Lung (tissue), 12 donors: ENCODE measurements around the gene AK8. TPM values are rescaled to one million over a fixed set of nuclear protein-coding genes. Genes with fewer than 3 reads are reported as not detected.

ENCODE experiments used
- ATAC-seq: fragments of 200-7000 bp; cut with Tn5 transposase; one replicate; pipeline ENCODE4 v1.9.1; 2020; ENCODE audit warnings: moderate number of reproducible peaks; ENCODE audit not compliant: insufficient read depth, low FRiP score
- DNase-seq, 3 donors: peaks; one replicate each; pipeline ENCODE4 v3.0.0-alpha.2; 2013 to 2017
- H3K27ac ChIP-seq, 2 donors: one replicate each; pipeline ENCODE4 v1.5.1; 2013; ENCODE audit warnings: mild to moderate bottlenecking in 2 of 2, moderate library complexity in 2 of 2, control low read depth in 1 of 2, inconsistent platforms in 1 of 2, low read depth in 1 of 2, low read length in 1 of 2
- H3K27me3 ChIP-seq, 3 donors: one replicate each; pipeline ENCODE4 v1.5.1; 2013; ENCODE audit warnings: low read length in 2 of 3; ENCODE audit not compliant: control insufficient read depth in 3 of 3, insufficient read depth in 3 of 3
- H3K36me3 ChIP-seq, 4 donors: one replicate each; pipeline ENCODE4 v1.5.1; 2013; ENCODE audit warnings: low read length in 4 of 4, mild to moderate bottlenecking in 1 of 4, moderate library complexity in 1 of 4; ENCODE audit not compliant: control insufficient read depth in 4 of 4, insufficient read depth in 4 of 4
- H3K4me1 ChIP-seq, 5 donors: one replicate each; pipeline ENCODE4 v1.5.1; 2013; ENCODE audit warnings: low read length in 5 of 5, mild to moderate bottlenecking in 2 of 5, moderate library complexity in 1 of 5; ENCODE audit not compliant: control insufficient read depth in 5 of 5, insufficient read depth in 5 of 5
- H3K4me3 ChIP-seq: one replicate; pipeline ENCODE4 v1.5.1; 2013; ENCODE audit warnings: mild to moderate bottlenecking, control low read depth, moderate library complexity
- H3K9ac ChIP-seq, 2 donors: one replicate each; pipeline ENCODE4 v1.5.1; 2013; ENCODE audit warnings: low read length in 2 of 2, control low read depth in 1 of 2; ENCODE audit not compliant: insufficient read depth in 1 of 2
- H3K9me3 ChIP-seq, 4 donors: one replicate each; pipeline ENCODE4 v1.5.1; 2013; ENCODE audit warnings: low read length in 3 of 4, mild to moderate bottlenecking in 1 of 4, moderate library complexity in 1 of 4; ENCODE audit not compliant: control insufficient read depth in 4 of 4, insufficient read depth in 3 of 4
- CTCF ChIP-seq: IDR thresholded peaks from 2 replicates; pipeline ENCODE4 v1.5.1; 2012; ENCODE audit warnings: mild to moderate bottlenecking; ENCODE audit errors: control extremely low read depth, extremely low read depth
- WGBS, 2 donors: extraction: QIAGEN DNeasy Blood & Tissue Kit; methylation state at CpG; one replicate each; pipeline ENCODE4 v1.1.7; 2013; 5-methylcytosine and 5-hydroxymethylcytosine counted together
- polyA plus RNA-seq, 2 donors: library from polyadenylated mRNA; stranded (reverse); fragments of 200-250 nt; gene quantifications; one replicate each; pipeline ENCODE4 v1.2.1, GENCODE V29; 2013
- total RNA-seq, 2 donors: library from RNA; depleted of rRNA in 1 of 2; stranded (reverse); fragments of >200 nt in 1 of 2; gene quantifications; one replicate each; pipeline ENCODE4 v1.2.1, GENCODE V29; 2014 to 2021
- donor health status: control.
- donor health status: control.
- donor health status: Bipolar disorder and iron deficiency.
- donor health status: healthy.
- donor health status: DM: yes; HTN: yes; CAD: no.

AK8 gene
- total and polyA plus RNA-seq, 4 donors, result 1.9 to 10.6 (median 3.7) TPM

GRCh38 chr9:132838291-132838690, 39.8 kb downstream of the AK8 start:
- Histone ChIP-seq H3K9ac (no peak overlapping the region), H3K9me3 (peaks cover 0 to 1% (median 0%) of the 10 kb centered on the region in 4 donors), H3K4me1 (peaks cover 0 to 7% (median 0%) of the 10 kb centered on the region in 5 donors), H3K4me3 (no peak overlapping the region), H3K27ac (no peak overlapping the region), H3K36me3 (no peaks in the 10 kb centered on the region), H3K27me3 (no peaks in the 10 kb centered on the region)
- DNase-seq (no peak), ATAC-seq (no peak)
- no peak for TF ChIP-seq CTCF
- WGBS, 2 donors, result 90 to 92% methylated on average over 4 of the region's 4 CpGs

- H3K9me3 ChIP-seq, result peaks cover 0 to 1% (median 0%) of the 10 kb centered on the region in 4 donors
- ATAC-seq (no peak), DNase-seq (no peak)
- no peak overlapping the region for H3K9ac ChIP-seq
- no peaks in the 10 kb centered on the region for H3K27me3 ChIP-seq
- H3K27ac ChIP-seq, result no peak overlapping the region
- no peak overlapping the region for H3K4me3 ChIP-seq
- no peaks in the 10 kb centered on the region for H3K36me3 ChIP-seq
- H3K4me1 ChIP-seq, result peaks cover 0 to 13% (median 0%) of the 10 kb centered on the region in 5 donors
- no peak for TF ChIP-seq CTCF
- WGBS, 2 donors, result 82 to 89% methylated on average over 16 of the region's 16 CpGs
These were observed 40.4 kb downstream of the AK8 start for GRCh38 chr9:132837501-132838286.

GRCh38 chr9:132834343-132834742, 43.7 kb downstream of the AK8 start:
- ATAC-seq (no peak), DNase-seq (no peak)
- Histone ChIP-seq H3K4me1 (peaks cover 0 to 13% (median 0%) of the 10 kb centered on the region in 5 donors), H3K9me3 (no peaks in the 10 kb centered on the region), H3K27ac (no peak overlapping the region), H3K9ac (no peak overlapping the region), H3K4me3 (no peak overlapping the region), H3K27me3 (no peaks in the 10 kb centered on the region), H3K36me3 (no peaks in the 10 kb centered on the region)
- TF ChIP-seq CTCF, result no peak
- 86 to 90% methylated on average over 7 of the region's 7 CpGs for WGBS, 2 donors
